Mesenchymal stem cell (in vitro differentiated cells and primary cell): ENCODE measurements around the gene PREPL.

Source experiments
- DNase-seq: peaks from one replicate; pipeline ENCODE4 v3.0.0-alpha.2; 2013
- H2AFZ ChIP-seq: one replicate; pipeline ENCODE4 v1.6.1; 2013; ENCODE audit warnings: low read depth, mild to moderate bottlenecking, control low read depth, inconsistent platforms, low read length, moderate library complexity
- H2AK5ac ChIP-seq: 2 replicates; pipeline ENCODE4 v1.6.1; 2013; ENCODE audit warnings: low read length, moderate library complexity, mild to moderate bottlenecking, inconsistent platforms; ENCODE audit not compliant: severe bottlenecking
- H2BK120ac ChIP-seq: one replicate; pipeline ENCODE4 v1.6.1; 2013; ENCODE audit warnings: low read depth, mild to moderate bottlenecking, inconsistent platforms, low read length, moderate library complexity
- H2BK12ac ChIP-seq, 2 experiments: one replicate each; pipeline ENCODE4 v1.6.1; 2013; ENCODE audit warnings: inconsistent platforms in 2 of 2, low read length in 2 of 2, mild to moderate bottlenecking in 2 of 2, moderate library complexity in 2 of 2, control low read depth in 1 of 2
- H2BK15ac ChIP-seq: one replicate; pipeline ENCODE4 v1.6.1; 2013; ENCODE audit warnings: mild to moderate bottlenecking, low read depth, inconsistent platforms; ENCODE audit not compliant: poor library complexity, severe bottlenecking
- H2BK5ac ChIP-seq: 2 replicates; pipeline ENCODE4 v1.6.1; 2013; ENCODE audit warnings: low read depth, mild to moderate bottlenecking, low read length, control low read depth, inconsistent platforms; ENCODE audit not compliant: poor library complexity, severe bottlenecking
- H3K14ac ChIP-seq, 2 experiments: one replicate each; pipeline ENCODE4 v1.6.1; 2013; ENCODE audit warnings: inconsistent platforms in 2 of 2, low read length in 2 of 2, control low read depth in 1 of 2, mild to moderate bottlenecking in 1 of 2, moderate library complexity in 1 of 2
- H3K18ac ChIP-seq, 2 experiments: one replicate each; pipeline ENCODE4 v1.6.1; 2013; ENCODE audit warnings: inconsistent platforms in 2 of 2, low read length in 2 of 2, control low read depth in 1 of 2, low read depth in 1 of 2, mild to moderate bottlenecking in 1 of 2
- H3K23ac ChIP-seq, 2 experiments: one replicate each; pipeline ENCODE4 v1.6.1; 2013; ENCODE audit warnings: inconsistent platforms in 2 of 2, low read length in 2 of 2, mild to moderate bottlenecking in 2 of 2, moderate library complexity in 2 of 2, control low read depth in 1 of 2
- H3K27ac ChIP-seq: 2 replicates; pipeline ENCODE4 v1.5.1; 2013; ENCODE audit warnings: mild to moderate bottlenecking, moderate library complexity, low read length, control low read depth, inconsistent platforms; ENCODE audit not compliant: poor library complexity, severe bottlenecking
- H3K27me3 ChIP-seq, 2 experiments: 2 replicates each; pipeline versions ENCODE4 v1.6.1 to v1.7.0; 2013; ENCODE audit warnings: low read length in 2 of 2, mild to moderate bottlenecking in 2 of 2, moderate library complexity in 2 of 2, control low read depth in 1 of 2, inconsistent platforms in 1 of 2; ENCODE audit not compliant: control insufficient read depth in 1 of 2, insufficient read depth in 1 of 2
- H3K36me3 ChIP-seq, 2 experiments: 2 replicates each; pipeline versions ENCODE4 v1.6.1 to v1.7.0; 2013; ENCODE audit warnings: low read length in 2 of 2, control low read depth in 1 of 2, inconsistent platforms in 1 of 2, low read depth in 1 of 2, mild to moderate bottlenecking in 1 of 2; ENCODE audit not compliant: insufficient read depth in 2 of 2, control insufficient read depth in 1 of 2
- H3K4ac ChIP-seq, 2 experiments: one replicate each; pipeline ENCODE4 v1.6.1; 2013; ENCODE audit warnings: inconsistent platforms in 2 of 2, low read length in 2 of 2, mild to moderate bottlenecking in 2 of 2, moderate library complexity in 2 of 2, control low read depth in 1 of 2, low read depth in 1 of 2
- H3K4me1 ChIP-seq: 2 replicates; pipeline ENCODE4 v1.6.1; 2013; ENCODE audit warnings: low read depth, low read length, control low read depth; ENCODE audit not compliant: control insufficient read depth, insufficient read depth
- H3K4me2 ChIP-seq: 2 replicates; pipeline ENCODE4 v1.6.1; 2013; ENCODE audit warnings: low read length, mild to moderate bottlenecking, inconsistent platforms; ENCODE audit not compliant: poor library complexity, severe bottlenecking
- H3K4me3 ChIP-seq, 2 experiments: 2 replicates each; pipeline versions ENCODE4 v1.5.1 to v1.7.0; 2013; ENCODE audit warnings: low read length in 2 of 2, mild to moderate bottlenecking in 2 of 2, control low read depth in 1 of 2, low read depth in 1 of 2; ENCODE audit not compliant: insufficient read depth in 1 of 2
- H3K79me1 ChIP-seq: replicated peaks from 2 replicates; pipeline ENCODE4 v1.6.1; 2013; ENCODE audit warnings: mild to moderate bottlenecking, control low read depth, low read length, inconsistent platforms; ENCODE audit not compliant: poor library complexity, severe bottlenecking
- H3K9ac ChIP-seq: 2 replicates; pipeline ENCODE4 v1.7.0; 2013; ENCODE audit warnings: mild to moderate bottlenecking, low read length, moderate library complexity
- H3K9me3 ChIP-seq: 2 replicates; pipeline ENCODE4 v1.7.0; 2013; ENCODE audit warnings: mild to moderate bottlenecking, low read length; ENCODE audit not compliant: control insufficient read depth
- H4K8ac ChIP-seq: one replicate; pipeline ENCODE4 v1.6.1; 2013; ENCODE audit warnings: inconsistent platforms, mild to moderate bottlenecking, low read length, moderate library complexity
- H4K91ac ChIP-seq: one replicate; pipeline ENCODE4 v1.6.1; 2013; ENCODE audit warnings: mild to moderate bottlenecking, low read length, inconsistent platforms
- WGBS: methylation state at CpG from one replicate; pipeline ENCODE4 v1.1.7; 2013; ENCODE audit warnings: mixed read lengths; 5-methylcytosine and 5-hydroxymethylcytosine counted together

PREPL gene

DNA sequence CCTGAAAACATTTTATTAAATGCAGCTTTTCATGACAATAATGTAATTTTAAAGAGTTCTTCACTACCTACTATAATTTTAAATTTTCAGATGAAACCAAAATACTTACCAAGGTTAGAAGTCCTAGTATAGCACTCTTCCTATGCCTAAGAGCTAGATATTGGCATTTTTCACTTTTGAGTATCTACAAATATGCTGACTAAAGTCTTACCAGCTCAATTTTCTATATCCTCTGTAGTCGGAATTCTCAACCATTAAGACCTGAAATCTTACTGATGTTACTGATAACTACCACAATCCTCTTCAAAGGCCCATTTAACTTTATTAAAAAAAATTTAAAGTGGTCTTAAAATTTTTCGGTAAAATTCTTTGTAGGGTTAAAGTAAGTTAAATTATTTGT is 32.0 kb downstream of the PREPL start:
- no peak overlapping the region for H3K4me3 ChIP-seq
- 100% methylated on average over 1 of the region's 2 CpGs for WGBS
- DNase-seq, result no peak
- H4K91ac ChIP-seq, result no peak overlapping the region
- peaks cover 6 to 75% of the 10 kb centered on the region in 2 experiments for H3K36me3 ChIP-seq
- H3K79me1 ChIP-seq, result peaks cover 6% of the 10 kb centered on the region
- H3K23ac ChIP-seq, result no peak overlapping the region
- H2BK5ac ChIP-seq, result no peak overlapping the region
- H3K18ac ChIP-seq, result no peak overlapping the region
- no peak overlapping the region for H2BK12ac ChIP-seq
- no peak overlapping the region for H3K27ac ChIP-seq
- H3K4me1 ChIP-seq, result peaks cover 16% of the 10 kb centered on the region
- H3K9ac ChIP-seq, result no peak overlapping the region
- no peak overlapping the region for H2BK120ac ChIP-seq
- no peaks in the 10 kb centered on the region for H3K9me3 ChIP-seq
- no peak overlapping the region for H2AFZ ChIP-seq
- H3K4me2 ChIP-seq, result no peak overlapping the region
- H3K14ac ChIP-seq, result no peak overlapping the region
- H2BK15ac ChIP-seq, result no peak overlapping the region
- H2AK5ac ChIP-seq, result no peak overlapping the region
- H3K27me3 ChIP-seq, result no peaks in the 10 kb centered on the region
- H4K8ac ChIP-seq, result no peak overlapping the region
- no peak overlapping the region for H3K4ac ChIP-seq

DNA sequence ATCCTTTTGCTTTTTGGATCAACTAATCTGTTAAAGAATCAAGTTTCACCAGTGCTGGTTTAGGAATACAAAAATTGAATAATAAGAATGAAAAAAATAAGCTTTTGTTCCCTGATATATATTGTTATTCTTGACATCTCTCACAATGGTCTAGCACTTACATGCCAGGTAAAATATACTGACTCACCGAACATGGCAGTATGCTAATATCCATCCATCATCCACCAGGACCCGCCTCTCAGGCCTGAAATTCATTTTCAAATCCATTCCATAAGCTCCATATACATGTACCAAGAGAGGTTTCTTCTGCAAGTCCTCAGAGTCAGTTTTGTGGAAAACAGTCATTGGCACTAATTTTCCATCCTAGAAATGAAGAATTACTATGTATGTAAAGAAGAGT is 32.5 kb downstream of the PREPL start:
- Histone ChIP-seq H4K8ac (no peak overlapping the region), H2BK5ac (no peak overlapping the region), H3K4ac (no peak overlapping the region), H3K14ac (no peak overlapping the region), H3K4me3 (no peak overlapping the region), H3K23ac (no peak overlapping the region), H3K27me3 (no peaks in the 10 kb centered on the region), H2BK12ac (no peak overlapping the region), H3K9me3 (no peaks in the 10 kb centered on the region), H3K79me1 (peaks cover 7% of the 10 kb centered on the region), H2BK15ac (no peak overlapping the region), H3K9ac (no peak overlapping the region), H2AFZ (no peak overlapping the region), H4K91ac (no peak overlapping the region), H3K4me2 (no peak overlapping the region), H3K27ac (no peak overlapping the region), H3K36me3 (peaks cover 6 to 75% of the 10 kb centered on the region in 2 experiments), H3K4me1 (peaks cover 16% of the 10 kb centered on the region), H3K18ac (no peak overlapping the region), H2BK120ac (no peak overlapping the region), H2AK5ac (no peak overlapping the region)
- WGBS, result 98% methylated on average over 2 of the region's 2 CpGs
- DNase-seq, result no peak

DNA sequence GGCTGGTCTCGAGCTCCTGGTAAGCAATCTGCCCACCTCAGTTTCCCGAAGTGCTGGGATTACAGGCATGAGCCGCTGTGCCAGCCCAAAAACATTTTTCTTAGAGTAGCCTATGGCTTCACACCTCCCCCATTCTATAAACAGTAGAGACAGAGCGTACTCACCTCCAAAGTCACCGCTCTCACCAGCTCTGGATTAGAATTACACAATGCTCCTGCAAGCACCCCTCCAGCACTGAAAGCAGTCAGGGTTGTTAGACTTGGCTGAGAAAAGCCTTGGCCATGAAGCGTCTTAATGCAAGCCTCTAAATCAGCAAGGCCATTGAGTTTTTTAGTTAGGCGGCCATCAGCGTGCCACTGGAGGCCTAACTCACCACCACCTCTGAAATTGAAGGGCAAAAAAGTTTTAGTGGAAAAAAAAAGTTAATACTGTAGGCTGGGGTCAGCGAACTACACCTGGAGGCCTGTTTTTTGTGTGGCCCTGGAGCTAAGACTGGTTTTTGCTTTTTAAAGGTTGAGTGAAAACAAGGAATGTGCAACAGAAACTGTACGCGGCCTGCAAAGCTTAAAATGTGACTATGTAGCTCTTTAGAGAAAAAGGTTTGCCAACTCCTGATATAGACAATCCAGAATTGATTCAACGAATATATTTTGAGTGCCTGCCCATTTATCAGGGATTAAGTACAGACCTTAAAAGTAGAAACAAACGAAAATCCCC is 34.6 kb downstream of the PREPL start:
- Histone ChIP-seq H2BK5ac (no peak overlapping the region), H4K91ac (no peak overlapping the region), H3K27me3 (no peaks in the 10 kb centered on the region), H3K4me3 (no peak overlapping the region), H3K23ac (no peak overlapping the region), H2AFZ (no peak overlapping the region), H3K9me3 (no peaks in the 10 kb centered on the region), H2BK12ac (no peak overlapping the region), H3K36me3 (peaks cover 11 to 80% of the 10 kb centered on the region in 2 experiments), H4K8ac (no peak overlapping the region), H3K4me2 (peak overlapping the region; percentile 18), H3K4ac (no peak overlapping the region), H3K18ac (no peak overlapping the region), H3K9ac (no peak overlapping the region), H3K27ac (peak overlapping the region; percentile 95), H3K14ac (no peak overlapping the region), H2BK15ac (no peak overlapping the region), H2BK120ac (no peak overlapping the region), H2AK5ac (peak overlapping the region; percentile 91), H3K4me1 (peaks cover 16% of the 10 kb centered on the region), H3K79me1 (peaks cover 7% of the 10 kb centered on the region)
- DNase-seq, result no peak
- 88% methylated on average over 13 of the region's 13 CpGs for WGBS

GRCh38 chr2:44325897-44326296 is 35.4 kb downstream of the PREPL start:
- no peak overlapping the region for H4K91ac ChIP-seq
- peak overlapping the region; percentile 22 for H3K4me2 ChIP-seq
- H3K23ac ChIP-seq, result no peak overlapping the region
- H3K4me1 ChIP-seq, result peaks cover 16% of the 10 kb centered on the region
- no peak overlapping the region for H2BK12ac ChIP-seq
- 90% methylated on average over 2 of the region's 4 CpGs for WGBS
- no peak overlapping the region for H2AFZ ChIP-seq
- no peak overlapping the region for H3K18ac ChIP-seq
- H3K4me3 ChIP-seq, result no peak overlapping the region
- H3K14ac ChIP-seq, result no peak overlapping the region
- H3K27ac ChIP-seq, result peak overlapping the region; percentile 77
- no peak overlapping the region for H2BK15ac ChIP-seq
- no peak overlapping the region for H4K8ac ChIP-seq
- H3K36me3 ChIP-seq, result peaks cover 7 to 80% of the 10 kb centered on the region in 2 experiments
- no peak for DNase-seq
- no peak overlapping the region for H2BK5ac ChIP-seq
- H2BK120ac ChIP-seq, result no peak overlapping the region
- no peaks in the 10 kb centered on the region for H3K27me3 ChIP-seq
- no peak overlapping the region for H3K4ac ChIP-seq
- H3K9me3 ChIP-seq, result no peaks in the 10 kb centered on the region
- peaks cover 7% of the 10 kb centered on the region for H3K79me1 ChIP-seq
- no peak overlapping the region for H3K9ac ChIP-seq
- H2AK5ac ChIP-seq, result no peak overlapping the region
